RPMI7951 (cell line): ENCODE measurements around the gene NDUFB11. TPM values are rescaled to one million over a fixed set of nuclear protein-coding genes. Genes with fewer than 3 reads are reported as not detected.

ENCODE experiments used
- DNase-seq: peaks from one replicate; pipeline ENCODE4 v3.0.0-alpha.2; 2012; ENCODE audit warnings: low read depth
- total RNA-seq: library from RNA; depleted of rRNA; stranded (reverse); fragments of >200 nt; shearing (Covaris generic); gene quantifications from 2 replicates; pipeline ENCODE4 v1.2.3, GENCODE V29; 2014

NDUFB11 gene
- total RNA-seq, 1 experiment from 2014 or later = 172 TPM

DNA sequence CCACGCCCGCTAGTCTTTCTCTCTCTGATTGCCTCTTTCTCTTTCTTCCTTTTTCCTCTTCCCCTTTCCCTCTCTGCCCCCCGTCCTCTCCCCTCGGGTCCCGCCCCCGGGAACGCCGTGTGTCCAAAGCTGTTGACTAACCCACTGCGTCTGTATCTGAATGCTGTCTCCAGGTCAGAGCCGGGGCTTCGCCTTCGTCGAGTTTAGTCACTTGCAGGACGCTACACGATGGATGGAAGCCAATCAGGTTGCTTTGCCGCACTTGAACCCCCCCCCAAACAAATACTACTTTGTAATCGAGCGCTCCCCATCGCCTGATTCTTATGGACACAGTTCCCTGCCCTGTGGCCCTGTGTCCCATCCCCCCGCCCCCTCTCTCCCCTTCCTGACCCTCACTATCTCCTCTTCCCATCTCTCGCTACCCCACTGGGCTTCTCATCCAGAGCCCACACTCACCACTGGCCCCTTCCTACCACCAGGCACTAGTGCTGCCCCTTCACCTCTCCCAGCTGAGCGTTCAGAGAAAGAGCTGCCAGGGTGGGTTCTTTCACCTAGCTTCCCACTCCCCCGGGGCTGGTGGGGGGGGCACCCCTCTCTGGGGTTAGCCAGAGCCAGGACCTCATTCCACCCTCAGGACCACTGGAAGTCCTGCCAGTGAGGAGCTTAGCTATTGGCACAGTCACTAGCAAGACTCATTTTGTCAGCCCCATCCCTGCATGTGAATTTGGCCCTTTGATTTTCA lies 30.5 kb upstream of the NDUFB11 start:
- no peak for DNase-seq

DNA sequence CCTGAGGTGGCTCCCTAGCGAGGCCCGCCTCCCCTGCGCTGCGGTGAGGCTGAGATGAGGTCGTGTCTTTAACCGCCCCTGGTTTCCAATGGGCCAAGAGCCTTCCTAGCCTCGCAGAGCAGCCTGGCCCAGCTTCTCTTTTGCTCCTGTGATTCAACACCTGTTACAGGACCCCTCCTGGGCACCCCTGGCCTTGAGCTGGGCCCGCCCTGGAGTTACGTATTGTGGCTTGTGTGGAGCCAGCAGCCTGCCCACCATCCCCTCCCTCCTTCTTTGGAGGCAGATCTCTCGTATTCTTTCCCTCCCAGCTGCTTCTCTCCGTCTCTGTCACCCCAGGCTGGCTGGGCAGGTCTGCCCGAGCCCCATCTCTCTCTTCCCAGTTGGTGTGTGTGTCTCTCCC lies 29.9 kb upstream of the NDUFB11 start:
- DNase-seq = no peak

DNA sequence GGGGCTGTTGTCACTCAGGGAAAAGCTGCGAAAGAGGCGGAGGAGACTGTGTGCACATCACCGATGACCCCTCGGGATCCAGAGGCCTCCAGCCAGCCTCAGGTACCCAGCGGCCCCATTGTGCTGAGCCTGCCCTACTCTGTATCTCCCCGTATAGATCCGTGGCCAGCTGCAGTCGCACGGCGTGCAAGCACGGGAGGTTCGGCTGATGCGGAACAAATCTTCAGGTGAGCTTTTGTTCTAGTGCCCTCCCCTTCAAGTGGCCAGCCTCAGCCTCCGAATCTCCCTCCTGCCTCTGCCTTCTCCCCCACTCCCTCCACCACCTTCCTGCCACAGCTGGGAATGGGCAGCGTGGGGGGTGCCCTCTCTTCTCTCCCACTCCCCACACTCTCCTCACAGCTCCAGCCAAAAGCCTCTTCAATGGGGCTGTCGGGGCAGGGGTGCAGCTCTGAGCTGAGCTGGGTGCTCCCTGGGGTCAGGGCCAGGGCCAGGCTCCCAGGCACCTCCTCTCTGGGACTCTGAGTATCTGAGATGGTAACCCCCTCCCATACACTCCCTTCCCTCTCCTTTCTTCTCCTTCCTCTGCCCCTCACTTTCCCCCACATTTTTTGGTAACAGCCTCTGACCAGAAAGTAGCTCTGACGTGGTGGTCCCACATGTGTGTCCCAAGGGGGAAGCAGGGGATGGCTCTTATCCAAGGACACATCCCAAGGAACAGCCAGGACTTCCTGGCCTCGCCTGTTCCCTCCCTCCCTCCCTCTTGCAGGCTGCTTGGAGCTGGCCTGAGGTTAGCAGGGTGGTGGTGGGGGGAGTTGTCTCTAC lies 28.7 kb upstream of the NDUFB11 start:
- DNase-seq = no peak

DNA sequence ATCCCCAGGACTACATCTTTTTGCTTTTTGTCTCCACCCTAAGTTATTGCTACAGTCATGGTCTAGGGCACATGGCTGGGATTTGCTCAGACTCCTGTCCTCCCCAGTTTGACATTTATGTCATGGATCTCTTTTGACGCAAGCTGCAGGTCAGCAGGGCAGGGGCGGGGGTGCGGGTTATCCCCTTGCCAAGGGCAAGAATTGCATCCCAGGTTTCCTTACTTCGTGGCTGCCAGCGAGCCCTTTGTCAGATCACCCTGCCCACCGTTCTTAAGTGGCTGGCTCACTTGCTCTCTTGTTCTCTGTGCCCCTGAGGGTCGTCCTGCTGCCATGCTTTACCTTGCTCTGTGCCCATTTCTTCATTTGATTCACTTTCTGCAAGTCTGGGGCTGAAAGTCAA lies 28.0 kb upstream of the NDUFB11 start:
- DNase-seq = no peak

DNA sequence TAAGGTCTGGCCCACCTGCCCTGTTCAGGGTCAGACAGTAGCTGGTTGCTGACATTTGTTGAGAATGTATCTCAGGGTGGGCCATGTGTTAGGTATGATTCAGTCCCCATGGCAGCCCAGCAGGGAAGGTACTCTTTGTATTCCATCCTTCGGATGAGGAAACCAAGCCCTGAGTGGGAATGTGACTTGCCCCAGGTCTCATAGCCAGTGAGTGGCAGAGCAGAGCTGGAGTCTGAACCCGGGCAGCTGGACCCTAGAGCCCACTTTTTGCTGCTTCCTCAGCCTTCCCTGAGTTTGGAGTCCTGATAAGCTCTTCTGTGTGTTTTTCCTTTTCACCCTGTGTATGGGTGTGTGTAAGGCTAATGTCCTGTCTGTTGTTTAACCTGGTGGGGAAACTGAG lies 27.5 kb upstream of the NDUFB11 start:
- no peak for DNase-seq

DNA sequence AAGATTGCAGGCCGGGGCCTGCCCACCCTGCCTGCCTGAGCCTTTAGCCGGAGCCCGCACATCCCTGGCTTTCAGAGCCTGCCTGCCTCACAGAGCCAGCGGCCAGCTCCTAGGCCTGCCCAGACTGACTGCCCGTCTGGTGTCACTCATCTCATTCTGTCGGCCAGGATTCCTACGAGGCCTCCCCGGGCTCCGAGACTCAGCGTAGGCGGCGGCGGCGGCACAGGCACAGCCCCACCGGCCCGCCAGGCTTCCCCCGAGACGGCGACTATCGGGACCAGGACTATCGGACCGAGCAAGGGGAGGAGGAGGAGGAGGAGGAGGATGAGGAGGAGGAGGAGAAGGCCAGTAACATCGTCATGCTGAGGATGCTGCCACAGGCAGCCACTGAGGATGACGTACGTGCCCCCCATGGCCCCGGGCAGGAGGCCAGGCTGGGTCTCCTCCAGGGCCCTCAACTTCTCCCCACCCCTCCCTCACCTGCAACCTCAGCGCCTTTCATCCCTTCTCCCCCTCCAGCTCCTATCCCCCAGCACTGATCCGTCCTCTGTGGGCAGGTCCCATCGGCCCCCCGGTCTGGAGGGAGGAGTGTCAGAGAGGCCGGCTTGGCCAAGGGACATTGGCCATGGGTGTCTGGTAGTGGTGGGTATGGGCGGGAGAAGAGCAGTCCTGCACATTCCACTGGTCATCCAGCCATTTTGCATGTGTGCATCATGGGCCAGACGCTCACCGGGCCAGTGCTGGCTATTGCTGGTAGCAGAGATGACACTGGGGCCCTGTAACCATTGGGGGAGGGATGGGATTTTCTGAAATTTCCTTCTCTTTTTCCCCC lies 26.6 kb upstream of the NDUFB11 start:
- no peak for DNase-seq

DNA sequence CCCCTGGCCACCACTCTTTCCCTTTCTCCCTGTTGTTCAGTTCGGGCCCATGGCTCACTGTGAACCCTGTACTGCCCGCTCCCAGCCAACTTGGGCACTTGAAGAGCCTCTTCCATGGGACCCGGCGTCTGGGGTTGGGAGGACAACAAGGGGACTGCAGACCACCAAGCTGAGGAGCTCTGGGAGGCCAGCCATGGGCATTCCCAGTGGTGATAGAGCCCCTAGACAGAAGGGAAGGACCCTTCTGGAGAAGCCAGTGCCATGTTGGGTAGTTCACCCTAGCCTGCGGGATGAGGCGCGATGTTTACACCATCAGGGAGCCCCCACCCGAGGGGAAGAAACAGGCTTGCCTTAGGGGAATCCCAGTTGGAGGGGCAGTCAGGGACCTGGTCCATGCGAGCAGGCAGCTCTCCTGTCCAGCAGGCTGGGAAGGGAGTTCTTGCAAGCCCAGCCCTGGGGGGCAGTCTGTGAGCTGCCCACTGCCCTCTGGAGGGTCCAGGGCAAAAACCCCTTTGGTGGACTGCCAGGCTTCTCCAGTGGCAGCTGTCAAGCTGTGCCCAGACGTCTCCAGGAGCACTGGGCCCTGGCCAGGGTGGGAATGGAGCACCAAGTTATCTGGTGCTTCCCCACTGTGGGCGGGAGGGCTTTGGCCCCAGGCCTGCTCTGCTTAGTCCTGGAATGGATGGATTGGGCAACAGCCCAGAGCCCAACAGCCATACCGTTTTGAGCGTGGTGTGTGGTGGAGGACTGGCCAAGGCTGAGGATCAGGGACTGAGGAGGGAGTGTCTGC lies 25.4 kb upstream of the NDUFB11 start:
- peak; percentile 28 for DNase-seq

DNA sequence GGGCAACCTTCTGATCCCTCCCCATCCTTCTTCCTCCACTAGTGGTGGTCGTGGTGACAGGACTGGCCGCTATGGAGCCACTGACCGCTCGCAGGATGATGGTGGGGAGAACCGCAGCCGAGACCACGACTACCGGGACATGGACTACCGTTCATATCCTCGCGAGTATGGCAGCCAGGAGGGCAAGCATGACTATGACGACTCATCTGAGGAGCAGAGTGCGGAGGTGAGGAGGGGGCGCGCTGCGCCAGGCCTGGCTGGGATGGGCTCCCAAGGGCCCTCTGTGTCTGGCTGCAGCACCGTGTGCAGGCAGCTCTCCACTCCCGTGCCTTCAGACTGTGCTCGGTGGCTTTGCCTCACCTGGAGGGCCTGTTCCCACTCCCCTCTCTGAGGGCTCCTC lies 24.8 kb upstream of the NDUFB11 start:
- DNase-seq = no peak

DNA sequence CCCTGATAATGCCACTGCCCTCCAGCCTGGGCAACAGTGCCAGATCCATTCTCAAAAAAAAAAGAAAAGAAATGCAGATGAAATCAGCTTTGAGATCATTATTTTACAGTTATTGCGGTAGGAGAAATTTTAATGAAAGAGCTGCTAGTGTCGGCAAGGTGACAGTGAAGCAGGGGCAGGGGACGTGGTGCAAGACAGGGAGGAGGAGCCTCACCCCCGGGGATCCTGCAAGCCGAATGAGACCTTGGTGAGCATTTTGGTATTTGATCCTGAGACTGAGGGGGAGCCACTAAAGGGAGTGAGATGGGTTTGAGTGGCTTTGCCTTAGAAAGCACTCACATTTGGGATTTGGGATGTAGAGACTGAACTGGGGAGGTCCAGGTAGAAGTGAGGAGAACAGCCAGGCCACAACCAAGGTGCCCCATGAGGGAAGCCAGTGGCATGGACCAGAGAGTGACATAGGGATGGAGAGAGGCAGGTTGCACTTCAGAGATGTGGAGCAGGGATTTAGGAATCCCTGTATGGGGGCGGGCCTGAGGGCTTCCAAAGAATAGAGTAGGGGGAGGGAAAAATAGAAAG lies 24.1 kb upstream of the NDUFB11 start:
- no peak for DNase-seq

DNA sequence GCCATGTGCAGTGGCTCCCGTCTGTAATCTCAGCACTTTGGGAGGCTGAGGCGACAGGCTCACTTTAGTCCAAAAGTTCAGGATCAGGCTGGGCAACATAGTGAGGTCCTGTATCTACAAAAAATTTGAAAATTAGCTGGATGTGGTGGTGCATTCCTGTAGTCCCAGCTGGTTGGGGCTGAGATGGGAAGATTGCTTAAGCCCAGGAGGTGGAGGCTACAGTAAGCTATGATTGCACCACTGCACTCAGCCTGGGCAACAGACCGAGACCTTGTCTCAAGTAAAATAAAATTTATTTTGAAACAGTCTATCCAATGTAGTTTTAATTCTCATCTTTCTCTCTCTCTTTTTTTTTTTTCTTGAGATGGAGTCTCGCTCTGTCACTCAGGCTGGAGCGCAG lies 21.6 kb upstream of the NDUFB11 start:
- DNase-seq = no peak

DNA sequence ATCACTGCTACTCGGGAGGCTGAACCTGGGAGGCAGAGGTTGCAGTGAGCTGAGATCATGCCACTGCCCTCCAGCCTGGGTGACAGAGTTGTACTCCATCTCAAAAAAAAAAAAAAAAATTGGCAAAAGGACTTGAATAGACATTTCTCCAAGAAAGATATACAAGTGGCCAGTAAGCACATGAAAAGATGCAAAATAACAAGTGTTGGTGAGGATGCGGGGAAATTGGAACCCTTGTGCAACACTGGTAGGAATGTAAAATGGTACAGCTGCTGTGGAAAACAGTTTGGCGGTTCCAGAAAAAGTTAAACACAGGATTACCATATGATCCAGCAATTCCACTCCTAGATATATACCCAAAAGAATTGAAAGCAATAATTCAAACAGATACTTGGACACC lies 19.9 kb upstream of the NDUFB11 start:
- no peak for DNase-seq

DNA sequence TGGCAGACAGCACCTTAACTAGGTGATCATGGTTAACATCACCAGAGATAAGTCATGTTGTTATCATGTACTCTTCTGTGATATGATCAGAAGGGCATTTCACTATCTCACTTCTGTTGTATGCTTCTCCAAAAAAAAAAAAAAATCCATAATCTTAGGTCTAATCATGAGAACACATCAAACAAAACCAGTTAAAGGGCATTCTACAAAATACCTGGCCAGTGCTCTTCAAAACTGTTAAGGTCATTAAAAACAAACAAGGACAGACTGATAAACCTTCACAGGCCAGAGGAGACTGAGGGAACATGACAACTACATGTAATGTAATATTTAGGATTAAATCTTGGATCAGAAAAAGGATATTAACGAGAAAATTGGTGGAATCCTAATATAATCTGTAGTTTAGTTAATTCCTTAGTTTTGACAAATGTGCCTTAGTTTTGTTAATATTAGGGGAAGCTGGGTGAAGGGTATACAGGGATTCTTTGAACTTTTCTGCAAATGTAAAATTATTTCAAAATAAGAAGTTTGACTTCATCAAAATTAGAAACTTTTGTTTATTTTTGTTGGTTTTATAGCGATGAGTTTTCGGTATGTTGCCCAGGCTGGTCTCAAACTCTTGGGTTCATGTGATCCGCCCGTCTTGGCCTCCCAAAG lies 18.6 kb upstream of the NDUFB11 start:
- DNase-seq = no peak

DNA sequence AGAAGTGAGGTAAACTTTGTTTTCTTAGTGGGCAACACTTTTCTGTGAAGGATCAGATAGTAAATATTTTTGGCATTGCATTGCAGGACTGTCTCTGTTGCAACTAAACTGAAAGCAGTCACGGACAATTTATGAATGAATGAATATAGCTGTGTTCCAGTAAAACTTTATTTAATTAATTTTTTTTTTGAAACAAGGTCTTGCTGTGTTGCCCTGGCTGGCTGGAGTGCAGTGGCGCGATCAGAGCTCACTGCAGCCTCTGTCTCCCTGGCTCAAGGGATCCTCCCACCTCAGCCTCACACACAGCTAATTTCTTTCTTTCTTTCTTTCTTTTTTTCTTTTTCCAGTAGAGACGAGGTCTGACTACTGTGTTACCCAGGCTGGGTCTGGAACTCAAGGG lies 16.3 kb upstream of the NDUFB11 start:
- DNase-seq = no peak

DNA sequence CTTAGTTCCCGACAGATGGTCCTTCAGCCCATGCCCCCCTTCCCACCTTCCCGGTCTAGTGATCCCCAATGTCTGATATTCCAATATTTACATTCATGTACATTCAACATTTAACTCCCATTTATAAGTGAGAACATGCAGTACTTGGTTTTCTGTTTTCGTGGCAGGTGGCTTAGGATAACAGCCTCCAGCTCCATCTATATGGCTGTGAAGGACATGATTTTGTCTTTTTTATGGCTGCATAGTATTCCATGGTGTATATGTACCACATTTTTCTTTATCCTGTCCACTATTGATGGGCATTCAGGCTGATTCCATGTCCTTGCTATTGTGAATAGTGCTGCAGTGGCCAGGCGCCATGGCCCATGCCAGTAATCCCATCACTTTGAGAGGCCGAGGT lies 14.3 kb upstream of the NDUFB11 start:
- no peak for DNase-seq

DNA sequence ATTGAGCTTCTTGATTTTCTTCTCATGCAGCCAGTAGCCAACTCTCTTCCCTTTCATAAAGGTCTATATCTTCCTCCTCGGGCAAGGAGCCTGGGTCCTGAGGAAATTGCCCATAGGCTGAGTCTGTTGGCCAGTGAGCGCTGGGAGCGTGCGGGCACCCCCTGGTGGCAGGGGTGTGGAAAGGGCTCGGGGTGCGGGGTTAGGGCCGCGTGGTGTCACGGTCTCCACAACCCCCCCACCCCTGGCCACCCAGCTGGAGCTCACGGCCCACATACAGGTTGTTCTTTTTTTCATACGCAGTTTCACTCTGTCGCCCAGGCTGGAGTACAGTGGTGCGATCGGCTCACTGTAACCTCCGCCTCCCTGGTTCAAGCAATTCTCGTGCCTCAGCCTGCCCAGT lies 13.6 kb upstream of the NDUFB11 start:
- DNase-seq = no peak

DNA sequence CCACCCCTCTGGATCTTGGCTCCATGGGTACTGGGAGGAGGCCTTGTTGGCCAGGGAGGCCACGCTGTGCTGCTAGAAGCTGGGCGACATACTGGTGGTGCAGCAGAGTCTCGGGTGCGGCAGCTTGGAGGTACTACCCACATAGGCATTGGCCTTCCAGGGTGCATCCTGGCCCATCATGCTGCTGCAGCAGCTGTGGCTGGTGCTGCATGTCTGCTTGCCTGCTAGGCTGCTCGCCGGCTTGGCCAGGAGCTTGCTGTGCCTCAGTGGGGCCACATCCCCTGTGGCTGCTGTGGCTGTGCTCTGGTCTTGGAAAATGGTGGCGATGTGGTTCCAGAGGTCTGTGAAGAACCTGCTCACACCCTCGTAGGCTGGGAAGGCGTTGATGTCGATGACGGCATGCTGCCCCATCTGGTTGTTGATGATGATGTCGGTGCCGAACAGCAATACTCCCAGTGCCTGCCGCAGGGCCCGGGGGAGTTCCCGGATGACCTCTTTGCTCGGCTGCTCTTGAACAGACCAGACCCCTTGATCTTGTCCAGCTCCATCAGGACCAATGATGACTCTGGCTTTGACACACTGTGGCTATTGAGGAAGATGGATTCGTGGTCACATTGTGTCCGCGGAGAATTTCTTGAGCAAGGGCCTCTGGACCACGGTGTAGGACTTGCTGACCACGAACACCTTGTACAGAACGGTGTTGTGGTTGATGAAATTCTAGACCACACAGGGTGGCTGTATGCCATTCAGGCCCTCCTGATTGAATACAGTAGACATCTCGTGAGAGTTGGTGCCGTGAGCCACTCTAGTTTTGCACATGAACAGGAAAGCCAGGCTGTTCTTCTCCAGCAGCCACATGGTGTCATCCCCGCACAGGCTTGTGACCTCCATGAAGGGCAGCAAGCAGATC lies 12.4 kb upstream of the NDUFB11 start:
- peak; percentile 17 for DNase-seq

DNA sequence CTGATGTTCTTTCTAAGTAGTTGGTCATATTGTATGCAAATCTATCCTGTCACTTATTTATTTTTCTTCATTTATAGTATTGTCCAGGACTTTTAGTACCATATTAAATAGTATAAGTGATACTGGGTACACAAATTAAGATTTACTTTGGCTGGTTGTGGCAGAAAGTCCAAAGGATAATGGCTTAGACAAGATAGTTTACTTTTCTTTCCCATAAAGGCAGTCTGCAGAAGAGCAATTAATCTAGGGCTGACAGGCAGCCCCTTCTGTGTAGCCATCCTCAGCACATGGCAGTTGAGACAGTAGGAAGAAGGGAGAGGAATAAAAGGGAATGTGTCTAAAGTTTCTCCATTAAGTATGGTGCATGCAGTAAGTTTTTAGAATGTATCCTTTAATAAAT lies 6.9 kb upstream of the NDUFB11 start:
- DNase-seq = no peak

DNA sequence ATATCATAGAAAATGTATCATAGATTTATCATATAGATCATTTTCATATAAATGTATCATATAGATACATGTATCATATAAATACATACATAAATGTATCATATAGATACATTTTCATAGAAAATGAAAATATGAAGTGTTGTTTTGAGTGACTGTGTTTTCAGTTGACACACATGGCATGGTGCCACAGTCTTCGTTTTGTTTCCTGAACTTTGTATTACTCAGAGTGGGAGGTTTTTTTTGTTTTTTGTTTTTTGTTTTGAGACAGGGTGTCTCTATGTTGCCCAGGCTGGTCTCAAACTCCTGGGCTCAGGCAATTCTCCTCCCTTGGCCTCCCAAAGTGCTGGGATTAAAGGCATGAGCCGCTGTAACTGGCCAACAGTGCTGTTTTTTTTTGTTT lies 4.4 kb upstream of the NDUFB11 start:
- no peak for DNase-seq

DNA sequence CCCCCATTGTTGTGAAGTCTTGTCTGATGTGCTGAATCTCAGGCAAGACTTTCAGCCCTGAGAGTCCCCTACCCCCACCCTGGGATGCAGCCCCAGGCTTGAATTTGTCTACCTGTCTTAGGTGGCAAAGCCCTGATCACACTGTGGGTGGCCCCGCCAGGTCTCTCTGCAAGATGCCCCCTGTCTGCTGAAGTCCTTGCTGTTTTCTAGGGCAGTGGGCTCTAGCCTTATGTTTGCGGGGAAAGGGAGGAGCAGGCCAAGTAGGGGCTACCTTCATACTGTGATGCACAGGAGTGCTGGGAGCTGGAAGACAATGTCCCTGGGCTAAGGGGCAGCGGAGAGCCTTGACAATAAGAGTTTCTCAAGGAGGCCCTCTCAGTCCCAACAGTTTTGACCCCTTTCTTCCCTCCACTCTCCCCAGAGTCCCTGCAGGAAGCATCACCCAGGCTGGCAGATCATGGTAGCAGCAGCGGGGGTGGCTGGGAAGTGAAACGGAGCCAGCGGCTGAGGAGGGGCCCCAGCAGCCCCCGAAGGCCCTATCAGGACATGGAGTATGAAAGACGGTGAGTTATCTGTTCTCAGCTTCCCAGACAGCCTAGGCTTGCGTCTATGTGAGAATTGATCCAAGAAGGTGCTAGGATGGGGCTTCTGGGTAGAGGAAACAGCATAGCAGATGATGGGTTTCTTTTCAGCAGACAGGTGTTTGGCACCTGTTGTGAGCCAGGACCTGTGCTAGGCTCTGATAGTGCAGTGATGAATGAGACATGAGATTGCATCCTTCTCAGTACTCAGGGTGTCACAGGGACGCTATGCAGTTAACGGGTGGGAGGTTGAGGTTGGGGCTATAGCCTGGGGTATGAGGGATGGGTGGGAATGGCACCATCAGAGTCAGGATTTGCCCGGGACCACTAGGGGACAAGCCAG lies 2.7 kb upstream of the NDUFB11 start:
- no peak for DNase-seq
